Thyroid gland (tissue), 4 donors: ENCODE data around the gene CALCR.
"Not testable (repeated sequence)": the region's sequence is repeated elsewhere in the genome, so short reads cannot be mapped to it uniquely, and the experiment has no call there.

ENCODE experiments used
- CTCF ChIP-seq, 6 experiments: fragments of 200-600 bp in 3 of 6; fragments of 450-650 bp in 3 of 6; sonication (generic) in 3 of 6; IDR thresholded peaks; one replicate each; pipeline ENCODE4 v1.5.1; 2016 to 2019; ENCODE audit warnings: antibody characterized with exemption in 6 of 6, mild to moderate bottlenecking in 2 of 6, inconsistent platforms in 1 of 6, moderate library complexity in 1 of 6
- POLR2A ChIP-seq, 2 donors: fragments of 450-650 bp; IDR thresholded peaks; one replicate each; pipeline ENCODE4 v1.6.1; 2017; ENCODE audit warnings: antibody characterized with exemption in 2 of 2, mild to moderate bottlenecking in 2 of 2, moderate library complexity in 1 of 2

DNA sequence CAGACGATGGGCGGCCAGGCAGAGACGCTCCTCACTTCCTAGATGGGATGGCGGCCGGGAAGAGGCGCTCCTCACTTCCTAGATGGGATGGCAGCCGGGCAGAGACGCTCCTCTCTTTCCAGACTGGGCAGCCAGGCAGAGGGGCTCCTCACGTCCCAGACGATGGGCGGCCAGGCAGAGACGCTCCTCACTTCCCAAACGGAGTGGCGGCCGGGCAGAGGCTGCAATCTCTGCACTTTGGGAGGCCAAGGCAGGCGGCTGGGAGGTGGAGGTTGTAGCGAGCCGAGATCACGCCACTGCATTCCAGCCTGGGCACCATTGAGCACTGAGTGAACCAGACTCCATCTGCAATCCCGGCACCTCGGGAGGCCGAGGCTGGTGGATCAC lies 11.9 kb upstream of the CALCR start:
- not testable (repeated sequence) for TF ChIP-seq POLR2A, CTCF (IDR thresholded peaks at IDR 0.05)
